DMS 273 treated with DMSO at 0.1 percent for 48 hours (cell line): ENCODE data around the gene GRB2.
A peak's percentile ranks its signal among the peaks of the same experiment; 100 is the strongest.
"Not testable (repeated sequence)": the region's sequence is repeated elsewhere in the genome, so short reads cannot be mapped to it uniquely, and the experiment has no call there.

Experiments
- DNase-seq: peaks from one replicate; lab custom pipeline; 2025; lab: John Stamatoyannopoulos, UW

GRB2 gene

DNA sequence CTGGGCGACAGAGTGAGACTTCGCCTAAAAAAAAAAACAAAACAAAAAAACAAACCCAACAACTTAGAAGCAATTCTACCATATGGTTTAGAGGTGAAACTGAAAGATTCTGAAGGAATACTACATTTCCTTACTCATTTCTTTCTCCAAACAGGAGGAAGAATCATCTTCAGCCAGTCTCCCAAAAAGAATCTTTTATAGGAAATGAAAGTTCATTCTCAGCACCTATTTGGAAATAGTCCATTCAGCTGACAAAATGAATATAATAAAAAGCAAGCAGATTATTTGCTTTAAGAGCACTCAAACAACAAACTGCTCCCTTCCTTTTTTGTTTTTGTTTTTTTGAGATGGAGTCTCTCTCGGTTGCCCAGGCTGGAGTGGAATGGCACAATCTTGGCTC, 17.7 kb downstream of the GRB2 start:
- DNase-seq: no peak

DNA sequence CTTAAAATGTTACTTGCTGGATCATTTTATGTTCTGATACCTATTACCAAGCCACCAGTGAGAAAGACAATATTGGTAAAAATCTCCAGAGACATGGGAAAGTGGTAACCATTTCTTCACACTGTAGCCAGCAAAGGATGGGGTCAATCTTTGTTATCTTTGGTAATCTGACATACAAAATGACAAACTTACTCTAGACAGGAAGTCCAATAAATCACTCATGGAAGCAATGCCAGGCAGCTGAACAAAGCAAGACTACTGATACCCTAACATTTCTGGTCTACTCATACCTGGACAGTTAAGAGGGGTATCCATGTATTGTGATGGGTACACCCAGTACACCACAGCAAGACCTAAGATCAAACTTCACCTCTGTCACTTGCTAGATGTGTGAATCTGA, 19.0 kb downstream of the GRB2 start:
- no peak for DNase-seq

DNA sequence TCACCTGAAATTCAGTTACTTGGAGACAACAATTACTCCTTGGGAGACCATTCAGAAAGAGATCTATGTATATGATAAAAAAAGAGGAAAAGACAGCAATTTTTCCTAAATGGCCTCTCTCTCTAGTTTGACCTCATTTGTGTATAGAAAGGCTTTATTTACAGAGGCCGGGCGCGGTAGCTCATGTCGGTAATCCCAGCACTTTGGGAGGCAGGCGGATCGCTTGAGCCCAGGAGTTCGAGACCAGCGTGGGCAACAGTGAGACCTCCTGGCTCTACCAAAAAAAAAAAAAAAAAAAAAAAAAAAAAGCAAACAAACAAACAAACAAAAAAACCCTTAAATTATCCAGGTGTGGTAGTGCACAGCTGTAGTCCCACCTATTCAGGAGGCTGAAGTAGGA, 20.7 kb downstream of the GRB2 start:
- DNase-seq: no peak

DNA sequence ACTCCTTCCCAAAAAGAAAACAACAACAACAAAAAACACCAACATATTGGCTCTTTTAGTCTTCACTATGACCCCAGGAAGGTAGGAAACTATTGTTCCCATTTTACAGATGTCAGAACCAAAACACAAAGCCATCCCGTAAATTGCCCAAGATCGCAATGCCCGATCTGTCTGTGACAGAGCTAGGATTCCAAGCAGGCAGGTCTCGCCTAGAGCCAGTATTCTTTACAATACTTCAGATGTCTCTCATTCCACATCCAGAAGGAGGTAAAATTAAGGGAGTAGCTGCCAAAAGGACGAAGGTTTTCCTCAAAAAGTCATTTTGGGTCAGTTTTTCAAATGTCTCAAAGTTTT, 21.7 kb downstream of the GRB2 start:
- DNase-seq: no peak

DNA sequence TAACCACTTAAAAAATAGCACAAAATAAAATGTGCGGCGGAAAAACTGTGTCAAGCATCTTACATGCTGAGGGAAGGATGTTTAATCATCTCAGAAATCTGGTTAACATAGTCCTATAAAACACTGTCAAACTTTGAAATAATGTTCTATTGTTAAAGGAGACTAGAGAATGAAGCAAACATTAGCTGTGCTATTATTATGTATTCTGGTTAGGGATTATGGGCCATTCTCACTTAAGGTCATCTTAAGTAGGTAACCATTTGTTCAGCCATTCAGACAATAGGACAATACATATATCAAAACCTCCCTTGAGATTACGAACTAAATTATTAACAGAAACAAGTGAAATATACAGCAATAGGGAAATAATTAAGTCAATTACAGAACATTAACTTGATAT, 24.7 kb downstream of the GRB2 start:
- DNase-seq: no peak

DNA sequence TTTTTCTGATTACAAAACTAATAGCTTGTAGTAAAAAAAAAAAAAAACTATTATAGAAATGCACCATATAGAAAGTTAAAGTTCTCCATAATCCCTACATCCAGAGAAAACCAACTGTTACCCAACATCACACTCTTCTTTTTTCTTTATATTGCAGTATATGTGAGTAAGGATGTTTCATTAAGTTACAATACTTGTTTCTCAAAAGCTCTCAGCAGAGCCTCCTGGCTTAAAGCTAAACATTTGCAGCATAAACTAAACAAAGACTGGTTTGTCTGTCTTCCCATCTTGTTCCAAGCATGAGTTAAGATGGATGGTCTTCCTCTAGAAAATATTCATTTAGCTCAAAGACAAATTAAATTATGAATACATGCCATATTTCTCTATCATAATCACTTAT, 25.2 kb downstream of the GRB2 start:
- no peak for DNase-seq

DNA sequence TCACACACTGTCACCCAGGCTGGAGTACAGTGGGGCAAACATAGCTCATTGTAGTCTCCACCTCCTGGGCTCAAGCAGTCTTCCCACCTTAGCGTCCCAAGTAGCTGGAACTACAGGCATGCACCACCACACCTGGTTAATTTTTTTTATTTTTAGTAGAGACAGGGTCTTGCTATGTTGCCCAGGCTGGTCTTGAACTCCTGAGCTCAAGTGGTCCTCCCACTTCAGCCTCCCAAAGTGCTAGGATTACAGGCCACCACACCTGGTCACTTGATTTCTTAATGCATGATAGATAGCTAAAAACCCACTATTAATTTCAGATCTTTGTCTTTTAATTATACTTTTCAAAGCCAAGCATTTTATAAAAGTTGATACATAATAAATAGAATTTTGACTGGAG, 26.1 kb downstream of the GRB2 start:
- not testable (repeated sequence) for DNase-seq

DNA sequence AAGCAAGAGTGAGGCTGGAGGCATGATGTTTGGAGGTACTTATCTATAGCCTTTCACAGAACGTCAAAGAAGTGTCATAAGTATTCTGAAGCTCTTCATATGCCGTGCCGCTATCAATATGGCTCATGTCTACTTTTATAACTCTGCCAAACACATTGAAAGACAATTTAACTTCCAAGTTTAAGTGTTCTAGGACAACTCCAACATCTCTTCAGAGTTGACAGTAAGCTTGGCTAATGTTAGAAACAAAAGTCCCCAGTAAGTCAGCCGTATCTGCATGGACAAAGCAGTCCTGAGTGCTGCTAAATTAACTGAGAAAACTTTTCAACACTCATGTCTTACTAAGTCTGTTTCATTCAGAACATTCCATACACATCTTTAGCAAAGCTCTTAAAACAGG, 32.2 kb downstream of the GRB2 start:
- no peak for DNase-seq

DNA sequence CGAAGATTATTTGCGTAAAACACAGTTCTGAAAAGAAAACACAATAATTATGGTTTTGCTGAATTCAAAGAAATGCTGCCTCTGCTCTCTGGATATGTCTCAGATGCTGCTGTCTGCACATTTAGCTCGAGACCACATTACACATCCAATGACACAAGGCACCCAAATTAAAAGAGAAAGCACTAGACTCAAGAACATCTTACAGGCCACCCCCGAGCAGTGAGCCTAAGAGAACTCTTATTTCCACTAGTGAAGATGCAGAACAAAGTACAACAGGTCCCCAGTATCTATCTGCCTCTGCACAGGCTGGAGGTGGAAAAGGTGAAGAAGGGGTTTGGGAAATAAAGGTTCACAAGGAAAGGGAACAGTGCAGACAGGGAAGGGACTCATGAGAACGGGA, 33.5 kb downstream of the GRB2 start:
- no peak for DNase-seq

DNA sequence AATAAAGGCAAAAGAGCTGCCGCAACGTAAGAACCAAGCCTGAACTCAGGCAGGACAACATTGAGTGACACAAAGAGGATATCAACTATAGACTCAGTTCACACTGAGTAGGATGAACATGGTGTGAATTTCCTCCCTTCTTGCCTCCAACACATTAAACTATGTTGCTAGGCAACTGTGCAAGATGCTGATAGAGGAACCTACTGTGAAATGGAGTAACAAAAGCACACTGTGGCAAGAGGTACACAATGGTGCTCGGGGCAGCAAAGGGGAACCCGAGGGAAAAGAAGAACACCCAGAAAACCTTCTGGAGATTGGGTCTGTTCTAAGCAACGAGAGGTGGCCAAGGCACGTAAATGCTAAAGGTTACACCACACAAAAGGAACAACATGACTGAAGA, 34.1 kb downstream of the GRB2 start:
- no peak for DNase-seq

DNA sequence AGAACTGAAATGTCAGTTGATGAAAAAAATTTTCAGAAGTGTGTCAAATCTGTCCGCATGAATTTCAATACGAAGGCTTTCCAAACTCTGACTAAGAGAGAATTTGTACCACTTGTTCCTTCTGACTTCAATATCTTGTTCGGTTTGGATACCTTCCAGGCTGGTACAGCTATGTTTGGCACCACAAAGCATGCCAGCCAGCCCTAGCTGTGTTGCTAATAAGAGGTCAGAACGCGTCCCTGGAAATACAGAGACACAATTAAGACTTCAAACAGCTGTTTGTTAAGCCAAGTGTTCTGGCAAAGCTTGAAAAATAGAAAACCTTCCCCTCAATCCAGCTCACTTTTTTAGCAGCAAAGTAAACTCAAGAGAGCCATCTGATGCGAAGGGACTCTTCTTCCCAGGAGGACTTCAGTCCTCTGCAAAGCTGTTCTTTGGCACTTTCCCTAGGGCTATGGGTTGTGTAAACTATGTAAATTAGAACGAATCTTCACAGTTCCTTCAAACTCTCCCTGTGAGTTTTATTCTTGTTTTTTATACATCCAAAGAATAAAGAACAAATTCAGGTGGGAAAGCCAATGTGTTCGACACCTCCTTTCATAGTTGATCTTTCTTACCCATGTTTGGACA, 35.1 kb downstream of the GRB2 start:
- DNase-seq: no peak

DNA sequence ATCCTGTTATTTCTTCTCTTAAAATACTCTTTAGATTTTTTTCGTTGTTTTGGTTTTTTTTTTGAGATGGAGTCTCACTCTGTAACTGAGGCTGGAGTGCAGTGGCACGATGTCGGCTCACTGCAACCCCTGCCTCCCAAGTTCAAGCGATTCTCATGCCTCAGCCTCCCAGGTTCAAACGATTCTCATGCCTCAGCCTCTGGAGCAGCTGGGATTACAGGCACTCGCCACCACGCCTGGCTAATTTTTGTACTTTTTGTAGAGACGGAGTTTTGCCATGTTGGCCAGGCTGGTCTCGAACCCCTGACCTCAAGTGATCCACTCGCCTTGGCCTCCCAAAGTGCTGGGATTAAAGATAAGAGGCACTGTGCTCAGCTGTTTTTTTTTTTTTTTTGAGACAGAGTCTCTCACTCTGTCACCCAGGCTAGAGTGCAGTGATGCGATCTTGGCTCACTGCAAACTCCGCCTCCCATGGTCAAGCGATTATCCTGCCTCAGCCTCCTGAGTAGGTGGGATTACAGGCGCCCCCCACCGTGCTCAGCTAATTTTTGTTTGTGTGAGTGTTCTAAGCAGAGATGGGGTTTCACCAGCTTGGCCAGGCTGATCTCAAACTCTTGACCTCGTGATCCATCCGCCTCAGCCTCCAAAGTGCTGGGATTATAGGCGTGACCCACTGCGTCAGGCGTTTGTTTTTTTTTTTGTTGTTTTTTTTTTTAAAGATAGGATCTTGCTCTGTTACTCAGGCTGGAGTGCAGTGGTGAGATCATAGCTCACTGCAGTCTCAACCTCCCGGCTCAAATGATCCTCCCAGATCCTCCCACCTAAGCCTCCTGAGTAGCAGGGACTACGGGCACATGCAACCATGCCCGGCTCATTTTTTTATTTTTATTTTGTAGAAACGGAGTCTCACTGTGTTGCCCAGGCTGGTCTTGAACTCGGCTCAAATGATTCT, 37.4 kb downstream of the GRB2 start:
- DNase-seq: not testable (repeated sequence)

DNA sequence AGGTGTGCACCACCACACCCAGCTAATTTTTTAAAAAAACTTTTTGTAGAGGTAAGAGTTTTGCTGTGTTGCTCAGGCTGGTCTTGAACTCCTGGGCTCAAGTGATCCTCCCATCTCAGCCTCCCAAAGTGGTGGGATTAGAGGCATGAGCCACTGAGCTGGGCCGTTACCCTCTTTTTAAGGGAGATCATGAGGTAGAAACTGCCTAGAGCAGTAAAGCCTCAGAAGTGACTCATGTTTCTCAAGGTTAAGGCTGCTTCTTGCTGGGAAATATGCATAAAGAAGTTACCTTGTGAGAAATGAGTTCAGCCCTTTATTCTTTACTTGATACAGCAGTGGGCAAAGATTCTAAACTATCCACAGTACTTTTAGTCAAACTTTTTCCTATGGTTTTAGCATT, 38.2 kb downstream of the GRB2 start:
- no peak for DNase-seq

DNA sequence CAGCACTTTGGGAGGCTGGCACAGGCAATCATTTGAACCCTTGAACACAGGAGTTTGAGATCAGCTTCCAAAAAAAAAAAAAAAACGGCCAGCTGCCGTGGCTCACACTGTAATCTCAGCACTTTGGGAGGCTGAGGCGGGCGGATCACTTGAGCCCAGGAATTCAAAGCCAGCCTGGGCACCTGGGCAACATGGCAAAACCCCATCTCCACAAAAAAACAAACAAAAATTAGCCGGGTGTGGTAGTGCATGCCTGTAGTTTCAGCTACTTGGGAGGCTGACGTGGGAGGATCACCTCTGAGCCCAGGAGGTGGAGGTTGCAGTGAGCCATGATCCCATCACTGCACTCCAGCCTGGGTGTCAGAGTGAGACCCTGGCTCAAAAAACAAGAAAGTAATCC, 39.0 kb downstream of the GRB2 start:
- no peak for DNase-seq

DNA sequence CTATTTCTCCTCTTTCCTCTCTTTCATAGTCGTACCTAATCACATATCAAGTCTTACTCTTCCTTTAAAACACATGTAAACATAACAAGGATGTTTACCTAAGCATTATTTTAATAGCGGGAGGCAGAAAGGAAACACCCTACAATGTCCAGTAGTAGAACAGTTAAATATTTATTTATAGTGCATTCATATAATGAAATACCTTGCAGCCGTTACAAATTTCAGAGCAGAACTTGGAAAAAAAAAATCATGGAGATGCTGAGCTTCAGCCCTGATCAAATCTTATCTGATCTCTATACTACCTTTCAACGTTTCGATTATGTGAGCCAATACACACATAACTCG, 39.6 kb downstream of the GRB2 start:
- no peak for DNase-seq

DNA sequence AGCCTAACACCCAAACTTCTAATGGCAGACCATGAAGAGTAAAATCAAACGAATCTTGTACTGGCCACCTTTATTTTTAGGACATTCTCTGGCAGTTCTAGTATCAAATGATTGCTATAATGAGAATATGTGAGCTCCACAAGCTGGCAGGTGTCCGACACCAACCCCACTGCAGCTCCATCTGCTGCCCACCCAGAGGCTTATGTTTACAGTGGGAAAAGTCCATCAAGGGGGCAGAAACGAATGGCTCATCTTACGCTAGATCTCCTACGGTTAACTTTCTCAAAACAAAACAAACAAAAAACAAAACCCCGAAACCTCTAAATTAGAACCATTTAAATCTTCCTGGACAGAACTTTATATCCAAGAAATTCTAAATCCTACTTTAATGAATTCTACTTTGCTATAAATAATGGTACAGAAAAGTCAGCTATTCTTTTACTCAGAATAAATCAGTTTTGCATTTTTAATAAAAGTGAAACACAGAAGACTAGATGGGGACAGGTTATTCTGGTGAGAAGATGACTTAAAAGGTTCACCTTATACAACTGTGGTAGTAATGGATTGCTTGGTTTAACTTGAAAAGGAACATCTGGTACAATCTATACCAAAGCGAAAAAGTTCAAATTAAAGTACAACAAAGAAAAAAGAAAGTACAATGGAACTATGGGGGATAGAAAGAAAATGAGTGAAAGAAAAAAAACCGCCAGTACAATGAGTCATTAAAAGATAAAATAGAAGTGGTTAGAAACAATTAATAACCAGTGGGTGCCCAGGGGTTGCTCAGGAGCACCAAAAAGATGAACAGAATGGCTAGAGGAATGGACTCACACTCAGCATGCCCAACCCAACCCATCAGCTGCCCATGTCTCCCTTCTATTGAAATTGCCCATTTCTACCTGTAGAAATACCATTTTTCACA, 40.2 kb downstream of the GRB2 start:
- DNase-seq: peak; percentile 54

DNA sequence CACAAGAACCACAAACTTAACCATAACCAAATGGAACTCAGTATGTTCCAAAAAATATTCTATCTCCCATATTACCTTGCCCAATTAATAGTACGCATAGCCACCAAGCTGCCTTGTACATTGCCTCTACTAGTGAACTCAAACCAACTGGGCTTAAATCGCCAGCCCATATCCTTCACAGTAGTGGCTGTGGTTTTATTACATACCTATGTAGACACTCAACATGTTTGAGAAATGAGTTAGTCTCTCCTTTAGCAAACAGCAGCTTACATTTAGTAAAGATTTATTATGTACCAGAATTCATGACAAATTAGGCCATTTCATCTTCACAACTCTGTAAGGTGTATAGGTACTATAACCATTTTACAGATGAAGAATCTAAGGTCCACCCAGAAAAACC, 41.4 kb downstream of the GRB2 start:
- no peak for DNase-seq

DNA sequence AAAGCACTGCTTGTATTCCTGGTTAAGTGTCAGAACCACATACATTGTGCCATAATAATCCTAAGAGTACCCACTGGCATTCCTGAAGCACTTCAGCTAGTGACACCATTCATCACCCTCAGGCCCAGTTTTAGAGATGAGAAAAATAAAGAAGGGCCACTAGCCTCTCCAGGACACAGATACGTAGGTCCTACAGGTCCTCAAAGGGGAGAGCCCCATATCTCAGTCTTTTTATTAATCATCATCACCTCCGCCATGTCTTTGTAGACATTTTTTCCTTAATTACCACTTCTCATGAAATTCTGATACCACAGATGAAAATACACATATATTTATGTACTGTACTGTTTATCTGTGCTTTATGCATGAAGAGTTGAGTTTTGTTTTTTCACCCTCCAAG, 43.5 kb downstream of the GRB2 start:
- no peak for DNase-seq

DNA sequence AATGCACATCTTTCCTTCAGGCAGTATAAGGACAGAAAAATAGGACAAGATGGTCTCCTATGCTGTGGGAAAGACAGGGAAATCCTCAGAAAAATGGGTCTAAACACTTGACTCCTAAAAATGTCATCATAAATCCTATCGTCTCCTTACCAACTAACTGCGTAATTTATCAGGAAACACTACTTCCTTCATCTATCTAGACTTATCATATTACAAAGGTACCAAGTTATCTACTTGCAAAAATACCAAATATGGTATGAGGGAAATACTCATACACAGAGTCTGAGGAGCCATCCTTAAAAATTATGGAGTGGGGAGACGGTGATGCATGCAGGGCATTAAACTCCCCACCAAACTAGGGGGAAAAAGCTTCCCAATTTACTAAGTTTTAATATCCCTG, 44.1 kb downstream of the GRB2 start:
- no peak for DNase-seq

DNA sequence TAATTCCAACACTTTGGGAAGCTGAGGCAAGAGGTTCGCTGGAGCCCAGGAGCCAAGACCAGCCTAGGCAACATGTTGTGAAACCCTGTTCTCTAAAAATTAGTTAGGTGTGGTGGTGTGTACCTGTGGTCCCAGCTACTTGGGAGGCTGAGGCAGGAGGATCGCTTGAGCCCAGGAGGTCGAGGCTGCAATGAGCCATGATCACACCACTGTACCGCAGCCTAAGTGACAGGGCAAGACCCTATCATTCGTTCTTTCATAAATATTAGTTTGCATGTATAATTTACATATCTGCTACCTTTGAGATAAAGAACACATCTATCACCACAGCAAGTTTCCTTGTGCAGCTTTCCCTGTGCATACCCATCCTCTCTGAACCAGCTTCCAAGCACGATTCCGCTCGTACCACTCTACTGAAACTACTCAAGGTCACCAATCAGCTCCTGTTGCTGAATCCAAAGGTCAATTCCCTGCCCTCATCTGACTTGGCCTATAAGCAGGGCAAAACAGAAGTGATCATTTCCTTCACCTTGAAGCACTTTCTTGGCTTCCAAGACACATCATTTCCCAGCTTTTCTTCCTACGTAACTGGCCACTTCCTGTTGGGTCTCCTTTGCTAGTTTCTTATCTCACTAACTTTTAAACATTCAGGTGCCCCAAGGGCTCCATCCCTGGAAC, 49.1 kb downstream of the GRB2 start:
- no peak for DNase-seq

DNA sequence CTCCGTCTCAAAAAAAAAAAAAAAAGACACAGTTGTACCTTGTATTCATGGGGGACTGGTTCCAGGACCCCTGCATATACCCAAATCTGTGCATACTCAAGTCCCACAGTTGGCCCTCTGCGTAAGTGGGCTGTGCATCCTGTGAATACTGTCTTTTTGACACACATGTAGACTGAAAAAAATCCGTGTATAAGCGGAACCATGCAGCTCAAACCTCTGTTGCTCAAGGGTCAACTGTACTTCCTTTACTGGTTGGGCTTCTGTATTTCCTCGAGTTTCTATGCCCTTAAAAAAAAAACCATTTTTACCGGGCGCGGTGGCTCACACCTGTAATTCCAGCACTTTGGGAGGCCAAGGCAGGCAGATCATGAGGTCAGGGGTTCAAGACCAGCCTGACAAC, 52.3 kb downstream of the GRB2 start:
- DNase-seq: no peak

DNA sequence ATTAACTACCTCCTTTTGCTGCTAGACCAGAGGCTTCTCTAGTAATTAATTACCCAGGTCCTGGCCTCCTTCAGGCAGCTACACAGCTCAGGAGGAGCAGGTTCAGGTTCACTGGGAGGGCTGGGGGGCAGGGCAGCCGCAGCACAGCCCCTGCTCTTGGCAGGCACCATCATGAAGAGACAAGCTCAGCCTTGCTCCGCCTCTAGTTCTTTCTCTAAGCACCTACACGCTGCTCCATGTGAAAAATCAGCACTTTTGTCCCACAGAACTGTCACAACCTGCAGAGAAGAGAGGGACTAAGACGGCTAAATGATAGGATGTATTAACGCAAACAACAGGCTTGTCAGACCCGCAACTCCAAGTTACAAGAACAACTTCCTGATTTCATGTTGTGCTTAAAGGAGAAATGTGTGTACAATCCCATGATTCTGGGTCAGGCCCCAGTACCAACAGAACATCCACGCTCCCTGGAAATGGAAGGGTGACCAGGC, 53.4 kb downstream of the GRB2 start:
- no peak for DNase-seq
